H1 (cell line): ENCODE measurements around the gene LY9. TPM values are rescaled to one million over a fixed set of nuclear protein-coding genes. Genes with fewer than 3 reads are reported as not detected.

Source experiments
- CTCF ChIA-PET: fragments of 300-600 bp; sonication (Branson Sonifier 250); formaldehyde crosslinking; loops from one replicate; lab custom pipeline; 2021; ENCODE audit not compliant: partially characterized antibody; lab: Charles Lee
- POLR2A ChIA-PET: fragments of 300-600 bp; sonication (Branson Sonifier 250); formaldehyde crosslinking; loops from one replicate; lab custom pipeline; 2021; ENCODE audit warnings: inconsistent platforms; ENCODE audit not compliant: partially characterized antibody; lab: Charles Lee
- DNase-seq, 2 experiments: peaks; one replicate each; pipeline versions ENCODE4 v3.0.0 to v3.0.0-alpha.2; 2010 to 2022; ENCODE audit warnings: low spot score in 2 of 2, low read depth in 1 of 2, mixed read lengths in 1 of 2
- FAIRE-seq: peaks from 2 replicates; lab custom pipeline; 2011; peaks lifted over from hg19 to GRCh38; lab: Jason Lieb, UNC
- H2AFZ ChIP-seq: 2 replicates; pipeline ENCODE4 v1.8.1; 2012; ENCODE audit warnings: low read length, inconsistent platforms
- H2AK5ac ChIP-seq: 2 replicates; pipeline ENCODE4 v1.6.1; 2013; ENCODE audit warnings: low read depth, low read length
- H2BK120ac ChIP-seq: replicated peaks from 2 replicates; pipeline ENCODE3; 2013; ENCODE audit warnings: low read depth, low read length, inconsistent platforms
- H2BK12ac ChIP-seq: 2 replicates; pipeline ENCODE4 v1.6.1; 2013; ENCODE audit warnings: low read depth, low read length
- H2BK15ac ChIP-seq: 2 replicates; pipeline ENCODE4 v1.6.1; 2013; ENCODE audit warnings: low read length
- H2BK20ac ChIP-seq: 2 replicates; pipeline ENCODE4 v1.6.1; 2013; ENCODE audit warnings: low read length
- H2BK5ac ChIP-seq: 2 replicates; pipeline ENCODE4 v1.6.1; 2013; ENCODE audit warnings: low read depth, low read length
- H3K14ac ChIP-seq: 2 replicates; pipeline ENCODE4 v1.6.1; 2013; ENCODE audit warnings: inconsistent platforms; ENCODE audit not compliant: insufficient read length
- H3K18ac ChIP-seq: 2 replicates; pipeline ENCODE4 v1.6.1; 2013; ENCODE audit warnings: low read length; ENCODE audit errors: extremely low read depth
- H3K23ac ChIP-seq: 2 replicates; pipeline ENCODE4 v1.6.1; 2013; ENCODE audit warnings: inconsistent platforms; ENCODE audit not compliant: insufficient read length
- H3K23me2 ChIP-seq: 2 replicates; pipeline ENCODE4 v1.6.1; 2013; ENCODE audit warnings: low read depth, low read length
- H3K27ac ChIP-seq: 2 replicates; pipeline ENCODE4 v1.6.1; 2011; ENCODE audit warnings: low read depth, low read length, inconsistent platforms
- H3K27me3 ChIP-seq, 4 experiments: replicated peaks in 1 of 4; 1 replicate in 1 of 4; 2 replicates in 3 of 4; pipeline versions ENCODE4 v1.6.1 to v1.8.1; 2011 to 2013; ENCODE audit warnings: low read length in 3 of 4, mild to moderate bottlenecking in 3 of 4, inconsistent platforms in 2 of 4, mixed read lengths in 2 of 4, moderate library complexity in 1 of 4; ENCODE audit not compliant: control insufficient read depth in 3 of 4, insufficient read depth in 3 of 4; ENCODE audit errors: extremely low read depth in 1 of 4
- H3K36me3 ChIP-seq, 4 experiments: 2 replicates each; pipeline versions ENCODE4 v1.6.1 to v1.8.1; 2011 to 2013; ENCODE audit warnings: mild to moderate bottlenecking in 4 of 4, low read length in 3 of 4, moderate library complexity in 2 of 4, control low read depth in 1 of 4, inconsistent platforms in 1 of 4; ENCODE audit not compliant: insufficient read depth in 4 of 4, control insufficient read depth in 2 of 4
- H3K4ac ChIP-seq: replicated peaks from 2 replicates; pipeline ENCODE3; 2013; ENCODE audit warnings: low read length, low read depth, mixed read lengths, inconsistent platforms; ENCODE audit not compliant: insufficient read length
- H3K4me1 ChIP-seq, 4 experiments: replicated peaks in 1 of 4; 1 replicate in 1 of 4; 2 replicates in 3 of 4; pipeline versions ENCODE4 v1.6.1 to v1.8.1; 2011 to 2013; ENCODE audit warnings: low read length in 3 of 4, inconsistent platforms in 2 of 4, mixed read lengths in 1 of 4; ENCODE audit not compliant: insufficient read depth in 4 of 4, control insufficient read depth in 3 of 4
- H3K4me2 ChIP-seq, 2 experiments: 2 replicates each; pipeline versions ENCODE4 v1.6.1 to v1.8.1; 2011 to 2013; ENCODE audit warnings: low read depth in 2 of 2, low read length in 2 of 2, control low read depth in 1 of 2, inconsistent platforms in 1 of 2, mild to moderate bottlenecking in 1 of 2; ENCODE audit not compliant: insufficient read depth in 1 of 2
- H3K4me3 ChIP-seq, 4 experiments: fragments of 200-600, 300-600 bp in 1 of 4; sonication (generic), shearing (Covaris generic), sonication (Bioruptor Twin) in 1 of 4; 2 replicates each; pipeline versions ENCODE4 v1.5.1 to v1.8.1; 2011 to 2016; ENCODE audit warnings: low read length in 4 of 4, low read depth in 3 of 4, control low read depth in 2 of 4, inconsistent platforms in 2 of 4, mild to moderate bottlenecking in 2 of 4, mixed read lengths in 1 of 4, moderate library complexity in 1 of 4; ENCODE audit not compliant: insufficient read depth in 2 of 4; ENCODE audit errors: extremely low read depth in 1 of 4
- H3K56ac ChIP-seq: replicated peaks from 2 replicates; pipeline ENCODE3; 2013; ENCODE audit warnings: low read depth, mild to moderate bottlenecking, mixed read lengths, low read length, inconsistent platforms; ENCODE audit not compliant: insufficient read length
- H3K79me1 ChIP-seq: 2 replicates; pipeline ENCODE4 v1.6.1; 2013; ENCODE audit warnings: low read depth, low read length, control low read depth
- H3K79me2 ChIP-seq, 2 experiments: 2 replicates each; pipeline versions ENCODE4 v1.6.1 to v1.8.1; 2012 to 2013; ENCODE audit warnings: low read length in 2 of 2, mild to moderate bottlenecking in 2 of 2, inconsistent platforms in 1 of 2; ENCODE audit not compliant: insufficient read depth in 2 of 2, control insufficient read depth in 1 of 2
- H3K9ac ChIP-seq, 4 experiments: replicated peaks in 1 of 4; 1 replicate in 1 of 4; 2 replicates in 3 of 4; pipeline versions ENCODE4 v1.6.1 to v1.8.1; 2011 to 2013; ENCODE audit warnings: low read depth in 3 of 4, low read length in 3 of 4, control low read depth in 2 of 4, mild to moderate bottlenecking in 2 of 4, moderate library complexity in 2 of 4, inconsistent platforms in 1 of 4; ENCODE audit errors: extremely low read depth in 1 of 4
- H3K9me3 ChIP-seq, 2 experiments: 2 replicates each; pipeline versions ENCODE4 v1.6.1 to v1.8.1; 2012 to 2013; ENCODE audit warnings: mild to moderate bottlenecking in 2 of 2, moderate library complexity in 2 of 2, control low read depth in 1 of 2, inconsistent platforms in 1 of 2, low read depth in 1 of 2, low read length in 1 of 2, mixed read lengths in 1 of 2; ENCODE audit not compliant: insufficient read depth in 2 of 2
- H4K20me1 ChIP-seq, 2 experiments: replicated peaks in 1 of 2; 2 replicates each; pipeline versions ENCODE3 to v1.8.1; 2011 to 2013; ENCODE audit warnings: inconsistent platforms in 2 of 2, low read length in 2 of 2, mild to moderate bottlenecking in 1 of 2; ENCODE audit not compliant: insufficient read depth in 2 of 2, control insufficient read depth in 1 of 2
- H4K5ac ChIP-seq: 2 replicates; pipeline ENCODE4 v1.6.1; 2013; ENCODE audit warnings: low read length, low read depth, mixed read lengths, inconsistent platforms; ENCODE audit not compliant: insufficient read length
- H4K8ac ChIP-seq: 2 replicates; pipeline ENCODE4 v1.8.0; 2013; ENCODE audit warnings: mild to moderate bottlenecking, moderate library complexity, low read length, inconsistent platforms; ENCODE audit not compliant: insufficient read depth; ENCODE audit errors: extremely low read depth
- H4K91ac ChIP-seq: replicated peaks from 2 replicates; pipeline ENCODE3; 2013; ENCODE audit warnings: low read length, mixed read lengths, inconsistent platforms; ENCODE audit not compliant: insufficient read length
- BCL11A ChIP-seq, 2 experiments: IDR thresholded peaks; one replicate each; pipeline ENCODE4 v1.6.1; 2011; ENCODE audit warnings: low read depth in 2 of 2, low read length in 2 of 2, mild to moderate bottlenecking in 2 of 2
- GTF2F1 ChIP-seq: IDR thresholded peaks from 2 replicates; pipeline ENCODE4 v1.6.1; 2012; ENCODE audit warnings: low read depth, low read length, improper control_type of control experiment, borderline replicate concordance
- WGBS, 2 experiments: shearing (Covaris generic) in 1 of 2; methylation state at CpG; one replicate each; pipeline versions ENCODE4 v1.1.6 to v1.1.7; 2013 to 2015; ENCODE audit warnings: low lambda C conversion rate in 2 of 2, mixed read lengths in 2 of 2, inconsistent platforms in 1 of 2, low coverage in 1 of 2, missing lambda C conversion rate in 1 of 2; ENCODE audit not compliant: insufficient replicate concordance in 2 of 2, insufficient coverage in 1 of 2, insufficient read length in 1 of 2; ENCODE audit errors: extremely low coverage in 1 of 2, missing lambda C conversion rate in 1 of 2; 5-methylcytosine and 5-hydroxymethylcytosine counted together
- polyA plus RNA-seq, 7 experiments: library from polyadenylated mRNA; depleted of rRNA in 3 of 7; stranded (reverse) in 5 of 7; unstranded in 2 of 7; fragments of >200 nt in 5 of 7; fragments of 200-250 nt in 2 of 7; gene quantifications; 1 replicate in 5 of 7; 2 replicates in 1 of 7; 4 replicates in 1 of 7; pipeline versions ENCODE4 v1.2.1 to v1.2.3, GENCODE V29; 2011 to 2013; ENCODE audit warnings: missing spikeins in 2 of 7, mixed read lengths in 2 of 7
- total RNA-seq: library from RNA; stranded (reverse); fragmentation: NEBNext Ultra II Directional; extraction: Animal tissue kit (Norgen Biotek cat#: 25700); gene quantifications from 2 replicates; pipeline ENCODE4 v1.2.1, GENCODE V29; 2021

LY9 gene
- total and polyA plus RNA-seq, 2 of the 8 experiments (the other 6 are each of a cell fraction or from before 2014, with no cell fraction given): not detected

DNA sequence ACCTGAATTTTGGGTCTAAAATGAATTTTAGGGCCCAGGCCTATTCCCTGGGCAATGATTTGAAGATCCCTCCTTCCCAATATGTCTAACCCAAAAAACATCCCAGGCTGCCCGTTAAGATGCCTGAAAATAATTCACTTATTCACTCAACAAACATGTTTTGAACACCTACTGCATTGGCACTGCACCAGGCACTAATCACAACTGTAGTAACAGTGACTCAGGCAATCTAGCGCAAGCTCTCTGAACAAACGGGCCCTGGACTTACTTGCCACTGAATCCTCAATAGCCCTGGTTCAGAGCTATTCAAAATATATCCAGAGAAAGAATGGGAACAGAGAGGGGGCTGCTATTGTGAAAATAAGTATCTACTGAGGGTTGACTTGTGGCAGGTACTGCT is 62.5 kb downstream of the LY9 start:
- TF ChIP-seq BCL11A (IDR thresholded peaks at IDR 0.05; ENCODE audit: low read depth in 2 of 2, low read length in 2 of 2) (no peak), GTF2F1 (no peak)
- Histone ChIP-seq H4K5ac (no peak overlapping the region), H3K23ac (no peak overlapping the region), H2BK20ac (no peak overlapping the region), H3K79me2 (no peaks in the 10 kb centered on the region), H2BK15ac (no peak overlapping the region), H2BK120ac (no peak overlapping the region), H3K4me1 (peaks cover 0 to 2% (median 0%) of the 10 kb centered on the region in 4 experiments; a peak in 1 of 7 replicates), H3K4ac (no peak overlapping the region), H3K18ac (no peak overlapping the region), H3K27me3 (no peaks in the 10 kb centered on the region), H4K8ac (no peak overlapping the region), H3K14ac (no peak overlapping the region), H2BK5ac (no peak overlapping the region), H3K4me3 (no peak overlapping the region), H2BK12ac (no peak overlapping the region), H2AK5ac (no peak overlapping the region), H3K27ac (no peak overlapping the region), H3K4me2 (no peak overlapping the region), H3K36me3 (no peaks in the 10 kb centered on the region), H3K79me1 (no peaks in the 10 kb centered on the region; the same call in 1 of the 2 replicates), H3K23me2 (no peaks in the 10 kb centered on the region), H3K56ac (no peak overlapping the region), H4K20me1 (no peaks in the 10 kb centered on the region), H3K9me3 (no peaks in the 10 kb centered on the region), H4K91ac (no peak overlapping the region), H3K9ac (no peak overlapping the region), H2AFZ (no peak overlapping the region)
- CTCF ChIA-PET: interaction anchor here (0.6 to 2.1 kb wide), 6 partner anchors 8 to 132 kb away, joined by 3 to 6 read pairs (median 4); partner anchors contain the start of gene ITLN2
- no peak for DNase-seq
- 83% methylated on average over 3 of the region's 3 CpGs; no CpG with 5 or more reads in 1 of the 2 experiments for WGBS, 2 experiments
- POLR2A ChIA-PET: no interaction called here
- no peak for FAIRE-seq
